ENCODE measurements around the gene ANKRD10. TPM values are rescaled to one million over a fixed set of nuclear protein-coding genes. Genes with fewer than 3 reads are reported as not detected.

The ANKRD10 gene
- total RNA-seq, 1 donor from 2014 or later: 134 TPM

DNA sequence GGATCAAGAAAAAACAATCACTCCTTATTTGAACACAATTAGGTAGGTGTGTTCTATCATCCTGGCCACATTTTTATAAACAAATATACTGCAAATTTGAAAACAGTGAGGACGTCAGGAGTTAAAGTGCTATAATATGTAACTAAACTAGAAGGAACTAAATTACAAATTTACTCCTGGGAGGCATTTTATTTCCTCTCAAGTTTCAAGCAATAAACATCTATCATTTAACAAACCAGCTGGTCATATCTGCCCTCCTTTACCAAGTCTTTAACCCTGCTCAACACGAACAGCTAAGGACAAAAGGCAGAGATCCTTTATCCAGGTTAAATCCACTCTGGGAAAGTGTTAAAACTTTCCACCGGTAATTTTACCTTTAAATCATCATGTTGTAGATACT, 26.5 kb downstream of the ANKRD10 start:
- intact Hi-C loops (cut with DNase I): no loop called here
- Histone ChIP-seq H3K36me3 (peaks cover 22% of the 10 kb centered on the region), H3K4me1 (no peaks in the 10 kb centered on the region), H3K4me3 (no peak overlapping the region), H3K27ac (no peak overlapping the region), H3K27me3 (no peaks in the 10 kb centered on the region), H3K9me3 (no peaks in the 10 kb centered on the region)
- TF ChIP-seq, protein P1, sequence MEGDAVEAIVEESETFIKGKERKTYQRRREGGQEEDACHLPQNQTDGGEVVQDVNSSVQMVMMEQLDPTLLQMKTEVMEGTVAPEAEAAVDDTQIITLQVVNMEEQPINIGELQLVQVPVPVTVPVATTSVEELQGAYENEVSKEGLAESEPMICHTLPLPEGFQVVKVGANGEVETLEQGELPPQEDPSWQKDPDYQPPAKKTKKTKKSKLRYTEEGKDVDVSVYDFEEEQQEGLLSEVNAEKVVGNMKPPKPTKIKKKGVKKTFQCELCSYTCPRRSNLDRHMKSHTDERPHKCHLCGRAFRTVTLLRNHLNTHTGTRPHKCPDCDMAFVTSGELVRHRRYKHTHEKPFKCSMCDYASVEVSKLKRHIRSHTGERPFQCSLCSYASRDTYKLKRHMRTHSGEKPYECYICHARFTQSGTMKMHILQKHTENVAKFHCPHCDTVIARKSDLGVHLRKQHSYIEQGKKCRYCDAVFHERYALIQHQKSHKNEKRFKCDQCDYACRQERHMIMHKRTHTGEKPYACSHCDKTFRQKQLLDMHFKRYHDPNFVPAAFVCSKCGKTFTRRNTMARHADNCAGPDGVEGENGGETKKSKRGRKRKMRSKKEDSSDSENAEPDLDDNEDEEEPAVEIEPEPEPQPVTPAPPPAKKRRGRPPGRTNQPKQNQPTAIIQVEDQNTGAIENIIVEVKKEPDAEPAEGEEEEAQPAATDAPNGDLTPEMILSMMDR (IDR thresholded peaks at IDR 0.05): no peak
- no peak for DNase-seq
- no peak for ATAC-seq

DNA sequence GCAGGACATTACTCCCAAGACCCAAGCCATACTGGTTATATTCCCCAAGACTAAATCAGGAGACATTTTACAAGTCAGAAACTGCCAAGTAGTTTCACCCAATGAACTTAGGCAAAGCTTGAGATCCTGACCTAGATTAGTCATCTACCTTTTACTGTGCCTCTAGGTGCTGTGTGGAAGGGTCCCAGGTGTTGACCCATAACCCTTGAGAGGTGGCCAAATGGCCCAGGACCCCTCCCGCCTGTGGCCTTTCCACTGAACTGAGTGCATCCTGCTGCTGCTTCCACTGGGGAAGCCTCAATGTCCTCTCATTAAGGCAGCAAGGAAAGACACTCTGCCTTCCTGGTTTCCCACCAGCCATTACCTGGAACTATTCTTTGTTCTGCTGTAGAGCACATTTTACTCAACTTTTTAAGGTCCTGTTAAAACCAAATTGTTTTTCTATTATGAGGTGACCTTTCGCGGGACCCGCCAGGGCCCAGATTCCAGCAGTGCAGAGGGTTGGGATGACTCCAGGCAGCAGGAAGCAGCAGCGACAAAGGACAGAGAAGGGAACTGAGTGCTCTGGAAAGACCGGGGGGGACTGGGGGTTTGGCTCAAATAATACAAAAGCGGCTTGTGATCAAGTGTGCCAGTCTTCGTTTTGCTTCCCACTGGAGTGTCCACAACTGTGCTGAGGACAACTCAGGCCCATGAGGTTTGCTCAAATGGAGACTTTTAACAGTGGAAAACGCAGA, 27.1 kb downstream of the ANKRD10 start:
- Histone ChIP-seq H3K36me3 (peaks cover 15% of the 10 kb centered on the region), H3K4me3 (no peak overlapping the region), H3K4me1 (no peaks in the 10 kb centered on the region), H3K27me3 (no peaks in the 10 kb centered on the region), H3K27ac (no peak overlapping the region), H3K9me3 (no peaks in the 10 kb centered on the region)
- TF ChIP-seq, protein P1 (IDR thresholded peaks at IDR 0.05): no peak
- ATAC-seq (peak; percentile 22), DNase-seq (no peak)
- intact Hi-C loops (cut with DNase I): no loop called here

- intact Hi-C loops (cut with DNase I): no loop called here
- no peaks in the 10 kb centered on the region for H3K9me3 ChIP-seq
- no peak for ATAC-seq
- no peak overlapping the region for H3K4me3 ChIP-seq
- TF ChIP-seq, protein P1 (IDR thresholded peaks at IDR 0.05): no peak
- H3K4me1 ChIP-seq: no peaks in the 10 kb centered on the region
- peaks cover 10% of the 10 kb centered on the region for H3K36me3 ChIP-seq
- no peaks in the 10 kb centered on the region for H3K27me3 ChIP-seq
- DNase-seq: no peak
- H3K27ac ChIP-seq: no peak overlapping the region
These were observed 27.8 kb downstream of the ANKRD10 start for GRCh38 chr13:110886870-110887596.

DNA sequence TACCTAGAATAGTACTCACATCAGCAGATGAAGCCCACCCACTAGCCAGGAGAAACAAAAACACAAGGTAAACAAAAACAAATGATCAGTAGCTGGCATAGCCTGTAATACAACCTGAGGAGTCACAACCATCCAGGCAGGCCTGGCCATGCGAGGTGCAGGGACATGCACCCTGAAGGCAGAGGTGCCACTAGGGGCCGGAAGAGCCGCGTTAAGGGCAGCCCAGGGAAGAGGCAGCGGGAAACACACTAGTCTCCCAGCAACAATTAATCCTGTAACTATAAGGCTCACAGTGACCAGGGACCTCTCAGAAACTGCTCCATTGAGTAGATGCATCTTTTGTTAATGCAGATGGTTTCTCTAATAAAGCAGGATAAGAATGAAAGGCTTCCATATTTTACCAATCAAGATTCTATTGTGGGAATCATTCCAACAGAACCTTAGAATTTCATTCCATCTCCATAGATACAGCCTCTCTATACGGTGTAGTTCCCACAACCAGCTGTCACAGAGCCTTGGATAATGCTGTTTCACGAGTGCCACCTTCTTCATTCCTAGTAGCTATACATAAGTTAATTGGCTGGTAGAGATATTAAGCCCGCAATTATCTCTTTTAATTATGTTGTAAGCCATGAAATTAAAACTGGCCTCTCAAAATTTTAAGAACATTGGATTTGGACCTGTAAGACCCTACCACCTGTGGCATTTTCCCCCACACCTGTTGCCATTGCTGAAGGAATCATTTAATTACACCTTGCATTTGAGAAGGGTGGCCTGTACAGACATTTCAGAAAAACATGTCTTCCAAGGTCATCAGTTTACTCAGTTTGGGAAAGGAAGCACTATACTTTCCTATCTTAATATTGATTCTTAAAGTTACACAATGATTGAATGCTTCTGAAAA, 28.7 kb downstream of the ANKRD10 start:
- TF ChIP-seq, protein P1 (IDR thresholded peaks at IDR 0.05): no peak
- peak; percentile 29 for ATAC-seq
- no peaks in the 10 kb centered on the region for H3K9me3 ChIP-seq

GRCh38 chr13:110885516-110885915, 29.4 kb downstream of the ANKRD10 start:
- Histone ChIP-seq H3K4me1 (no peaks in the 10 kb centered on the region), H3K27ac (no peak overlapping the region), H3K27me3 (no peaks in the 10 kb centered on the region), H3K4me3 (no peak overlapping the region), H3K9me3 (no peaks in the 10 kb centered on the region), H3K36me3 (no peaks in the 10 kb centered on the region)
- DNase-seq: no peak
- intact Hi-C loops (cut with DNase I): no loop called here
- ATAC-seq: no peak
- TF ChIP-seq, protein P1 (IDR thresholded peaks at IDR 0.05): no peak

More for the DNA sequence above, 28.7 kb downstream of the ANKRD10 start:
- no peak for DNase-seq
- intact Hi-C loops (cut with DNase I): no loop called here
- Histone ChIP-seq H3K4me3 (no peak overlapping the region), H3K4me1 (no peaks in the 10 kb centered on the region), H3K36me3 (peaks cover 2% of the 10 kb centered on the region), H3K27me3 (no peaks in the 10 kb centered on the region), H3K27ac (no peak overlapping the region)

Data from upper lobe of right lung (tissue), 1 donor.